ENCODE measurements around the gene SHB. TPM values are rescaled to one million over a fixed set of nuclear protein-coding genes. Genes with fewer than 3 reads are reported as not detected.

The SHB gene
- polyA plus RNA-seq, 2 of the 4 experiments (the other 2 are of a cell fraction) = 15.4 to 22.0 TPM

DNA sequence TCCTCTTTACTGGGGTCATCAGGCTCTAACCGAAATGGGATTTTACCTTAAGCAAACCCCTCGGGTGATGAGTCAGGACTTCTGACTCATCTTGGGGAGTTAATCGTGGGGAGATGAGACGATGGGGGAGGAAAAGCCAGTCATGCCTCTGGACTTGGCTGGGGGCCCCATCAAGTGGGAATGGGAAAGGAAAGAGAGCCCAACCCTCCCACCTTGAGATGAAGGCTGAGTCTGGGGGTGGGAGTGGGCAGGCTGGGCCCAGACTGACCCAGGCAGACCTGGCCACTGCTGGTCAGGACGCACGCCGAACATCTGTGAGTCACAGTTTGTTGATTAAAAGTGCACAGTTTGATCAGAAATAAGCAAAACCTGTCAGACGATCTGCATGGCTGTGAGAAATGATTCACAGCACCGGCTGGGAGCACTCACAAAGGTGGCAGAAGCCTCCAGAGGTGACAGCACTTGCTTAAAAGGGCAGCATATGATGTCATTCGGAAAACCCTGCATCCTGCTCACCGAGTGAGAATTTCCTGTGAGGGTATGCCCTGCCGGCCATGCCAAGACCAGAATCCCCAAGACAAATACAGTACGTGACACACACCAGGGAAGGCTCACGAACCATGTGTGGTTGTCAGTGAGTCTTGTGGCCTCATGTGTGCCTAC is 115.1 kb downstream of the SHB start:
- FAIRE-seq = peak; percentile 39
- H3K9me3 ChIP-seq = no peaks in the 10 kb centered on the region
- 4% methylated on average over 14 of the region's 14 CpGs for WGBS (ENCODE audit: missing lambda C conversion rate)
- peak; percentile 88 to 92 for DNase-seq (ENCODE audit: low read depth in 1 of 2, low spot score in 1 of 2)
- TF ChIP-seq EHF (CRISPR knock-in tag; IDR thresholded peaks at IDR 0.05) (no peak), RAD21 (conservative IDR thresholded peaks at IDR 0.05 in 1 of 2, IDR thresholded peaks at IDR 0.05 in 1 of 2) (peak in 1 of 2 experiments; percentile 21; a peak in 2 of 5 replicates), NPAS2 (CRISPR knock-in tag; IDR thresholded peaks at IDR 0.05; ENCODE audit: borderline replicate concordance) (no peak), KDM5A (IDR thresholded peaks at IDR 0.05) (no peak), GATA3 (IDR thresholded peaks at IDR 0.05; ENCODE audit: borderline replicate concordance) (peak; percentile 70; the same call in 1 of the 2 replicates), MYC (IDR thresholded peaks at IDR 0.05; ENCODE audit: borderline replicate concordance, low read length) (peak; percentile 59; the same call in 1 of the 2 replicates), NR3C1 (IDR thresholded peaks at IDR 0.05) (no peak), MAFK (IDR thresholded peaks at IDR 0.05; ENCODE audit: partially characterized antibody) (peak; percentile 75), EP300 (IDR thresholded peaks at IDR 0.05) (peak; percentile 46 to 71; a peak in 3 of 5 replicates), CEBPB (IDR thresholded peaks at IDR 0.05) (peak in 1 of 2 experiments; percentile 23; a peak in 1 of 4 replicates), JUNB (IDR thresholded peaks at IDR 0.05) (peak; percentile 93), CBX2 (IDR thresholded peaks at IDR 0.05; ENCODE audit: borderline replicate concordance, low read depth) (no peak), BCL3 (IDR thresholded peaks at IDR 0.05) (peak; percentile 72; the same call in 2 of the 3 replicates), MAX (IDR thresholded peaks at IDR 0.05) (peak; percentile 69), RNF2 (IDR thresholded peaks at IDR 0.05; ENCODE audit: borderline replicate concordance, low read depth) (no peak), NFE2L2 (conservative IDR thresholded peaks at IDR 0.05; ENCODE audit: low read length) (peak; percentile 20; the same call in 1 of the 2 replicates), HOXB13 (CRISPR knock-in tag; IDR thresholded peaks at IDR 0.05; ENCODE audit: low read depth) (no peak), CHD4 (IDR thresholded peaks at IDR 0.05; ENCODE audit: borderline replicate concordance) (no peak), HMGXB4 (CRISPR knock-in tag; IDR thresholded peaks at IDR 0.05; ENCODE audit: borderline replicate concordance) (no peak), RFX5 (IDR thresholded peaks at IDR 0.05) (no peak), KDM1A (IDR thresholded peaks at IDR 0.05; ENCODE audit: low read depth) (no peak), POLR2AphosphoS2 (conservative IDR thresholded peaks at IDR 0.05; ENCODE audit: low read length) (no peak), SREBF2 (IDR thresholded peaks at IDR 0.05) (no peak), FOXS1 (CRISPR knock-in tag; IDR thresholded peaks at IDR 0.05) (no peak), FOSL2 (IDR thresholded peaks at IDR 0.05) (peak; percentile 90), FOSL2 (CRISPR knock-in tag; IDR thresholded peaks at IDR 0.05) (peak; percentile 89), JUN (IDR thresholded peaks at IDR 0.05) (peak; percentile 63 to 85; a peak in 4 of 5 replicates), TP53 (CRISPR knock-in tag; IDR thresholded peaks at IDR 0.05) (no peak)
- TF ChIP-seq, protein P1, sequence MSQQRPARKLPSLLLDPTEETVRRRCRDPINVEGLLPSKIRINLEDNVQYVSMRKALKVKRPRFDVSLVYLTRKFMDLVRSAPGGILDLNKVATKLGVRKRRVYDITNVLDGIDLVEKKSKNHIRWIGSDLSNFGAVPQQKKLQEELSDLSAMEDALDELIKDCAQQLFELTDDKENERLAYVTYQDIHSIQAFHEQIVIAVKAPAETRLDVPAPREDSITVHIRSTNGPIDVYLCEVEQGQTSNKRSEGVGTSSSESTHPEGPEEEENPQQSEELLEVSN (IDR thresholded peaks at IDR 0.05; ENCODE audit: borderline replicate concordance, low read depth) = no peak
- TF ChIP-seq, protein P2, sequence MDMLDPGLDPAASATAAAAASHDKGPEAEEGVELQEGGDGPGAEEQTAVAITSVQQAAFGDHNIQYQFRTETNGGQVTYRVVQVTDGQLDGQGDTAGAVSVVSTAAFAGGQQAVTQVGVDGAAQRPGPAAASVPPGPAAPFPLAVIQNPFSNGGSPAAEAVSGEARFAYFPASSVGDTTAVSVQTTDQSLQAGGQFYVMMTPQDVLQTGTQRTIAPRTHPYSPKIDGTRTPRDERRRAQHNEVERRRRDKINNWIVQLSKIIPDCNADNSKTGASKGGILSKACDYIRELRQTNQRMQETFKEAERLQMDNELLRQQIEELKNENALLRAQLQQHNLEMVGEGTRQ (IDR thresholded peaks at IDR 0.05) = no peak
- TF ChIP-seq, protein P3, sequence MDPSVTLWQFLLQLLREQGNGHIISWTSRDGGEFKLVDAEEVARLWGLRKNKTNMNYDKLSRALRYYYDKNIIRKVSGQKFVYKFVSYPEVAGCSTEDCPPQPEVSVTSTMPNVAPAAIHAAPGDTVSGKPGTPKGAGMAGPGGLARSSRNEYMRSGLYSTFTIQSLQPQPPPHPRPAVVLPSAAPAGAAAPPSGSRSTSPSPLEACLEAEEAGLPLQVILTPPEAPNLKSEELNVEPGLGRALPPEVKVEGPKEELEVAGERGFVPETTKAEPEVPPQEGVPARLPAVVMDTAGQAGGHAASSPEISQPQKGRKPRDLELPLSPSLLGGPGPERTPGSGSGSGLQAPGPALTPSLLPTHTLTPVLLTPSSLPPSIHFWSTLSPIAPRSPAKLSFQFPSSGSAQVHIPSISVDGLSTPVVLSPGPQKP (IDR thresholded peaks at IDR 0.05; ENCODE audit: low read depth, low read length) = no peak
- TF ChIP-seq, protein P4, sequence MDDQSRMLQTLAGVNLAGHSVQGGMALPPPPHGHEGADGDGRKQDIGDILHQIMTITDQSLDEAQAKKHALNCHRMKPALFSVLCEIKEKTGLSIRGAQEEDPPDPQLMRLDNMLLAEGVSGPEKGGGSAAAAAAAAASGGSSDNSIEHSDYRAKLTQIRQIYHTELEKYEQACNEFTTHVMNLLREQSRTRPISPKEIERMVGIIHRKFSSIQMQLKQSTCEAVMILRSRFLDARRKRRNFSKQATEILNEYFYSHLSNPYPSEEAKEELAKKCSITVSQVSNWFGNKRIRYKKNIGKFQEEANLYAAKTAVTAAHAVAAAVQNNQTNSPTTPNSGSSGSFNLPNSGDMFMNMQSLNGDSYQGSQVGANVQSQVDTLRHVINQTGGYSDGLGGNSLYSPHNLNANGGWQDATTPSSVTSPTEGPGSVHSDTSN (IDR thresholded peaks at IDR 0.05) = peak; percentile 31; the same call in 1 of the 2 replicates
- H3K4me3 ChIP-seq = no peak overlapping the region
- H3K4me1 ChIP-seq = peaks cover 70% of the 10 kb centered on the region
- H3K4me2 ChIP-seq = peak overlapping the region; percentile 69
- ChIA-PET CTCF (interaction anchor here (1.2 to 1.8 kb wide), 2 partner anchors 15 to 40 kb away, joined by 4 to 6 read pairs; no protein-coding TSS in a partner anchor), POLR2A (no interaction called here)
- peak; percentile 72 to 74 for ATAC-seq
- peak overlapping the region; percentile 81 to 91 for H3K27ac ChIP-seq

All from A549 (cell line).